HEK293 (cell line): ENCODE measurements around the gene CHRD.

Experiments used
- ELK4 ChIP-seq: IDR thresholded peaks from 2 replicates; pipeline ENCODE4 v1.6.1; 2011; ENCODE audit warnings: mild to moderate bottlenecking, low read depth, low read length, borderline replicate concordance
- IKZF3 ChIP-seq: fragments of 450-650 bp; IDR thresholded peaks from 2 replicates; pipeline ENCODE4 v1.5.0; 2018; ENCODE audit warnings: missing biosample characterization, mild to moderate bottlenecking, missing genetic modification characterization, moderate library complexity
- INSM2 ChIP-seq: fragments of 450-650 bp; formaldehyde crosslinking; IDR thresholded peaks from 2 replicates; pipeline ENCODE4 v1.5.1; 2016; ENCODE audit warnings: missing biosample characterization, missing genetic modification characterization
- KLF9 ChIP-seq: fragments of 450-650 bp; formaldehyde crosslinking; IDR thresholded peaks from 2 replicates; pipeline ENCODE4 v1.5.1; 2016; ENCODE audit warnings: missing biosample characterization, missing genetic modification characterization, low read depth
- MYNN ChIP-seq: fragments of 450-650 bp; formaldehyde crosslinking; IDR thresholded peaks from 2 replicates; pipeline ENCODE4 v1.5.1; 2016; ENCODE audit warnings: missing biosample characterization, missing genetic modification characterization, borderline replicate concordance
- OVOL3 ChIP-seq: fragments of 450-650 bp; formaldehyde crosslinking; IDR thresholded peaks from 2 replicates; pipeline ENCODE4 v1.5.1; 2016; ENCODE audit warnings: missing biosample characterization, missing genetic modification characterization
- SALL2 ChIP-seq: fragments of 450-650 bp; formaldehyde crosslinking; IDR thresholded peaks from 2 replicates; pipeline ENCODE4 v1.5.0; 2017; ENCODE audit warnings: missing biosample characterization, mild to moderate bottlenecking, missing genetic modification characterization, borderline replicate concordance
- SP2 ChIP-seq: fragments of 450-650 bp; formaldehyde crosslinking; IDR thresholded peaks from 2 replicates; pipeline ENCODE4 v1.5.1; 2016; ENCODE audit warnings: missing biosample characterization, missing genetic modification characterization
- TSHZ1 ChIP-seq: fragments of 450-650 bp; formaldehyde crosslinking; IDR thresholded peaks from 2 replicates; pipeline ENCODE4 v1.5.1; 2016; ENCODE audit warnings: missing biosample characterization, missing genetic modification characterization, borderline replicate concordance
- ZBTB44 ChIP-seq: fragments of 450-650 bp; IDR thresholded peaks from 2 replicates; pipeline ENCODE4 v1.5.1; 2018; ENCODE audit warnings: missing biosample characterization, mild to moderate bottlenecking, missing genetic modification characterization
- ZBTB8A ChIP-seq: fragments of 450-650 bp; formaldehyde crosslinking; IDR thresholded peaks from 2 replicates; pipeline ENCODE4 v1.5.1; 2016; ENCODE audit warnings: missing biosample characterization, missing genetic modification characterization
- ZNF10 ChIP-seq: fragments of 450-650 bp; formaldehyde crosslinking; IDR thresholded peaks from 2 replicates; pipeline ENCODE4 v1.5.1; 2017; ENCODE audit warnings: missing biosample characterization, missing genetic modification characterization
- ZNF175 ChIP-seq: fragments of 450-650 bp; formaldehyde crosslinking; IDR thresholded peaks from 2 replicates; pipeline ENCODE4 v1.5.1; 2016; ENCODE audit warnings: missing biosample characterization, missing genetic modification characterization
- ZNF221 ChIP-seq: fragments of 450-650 bp; formaldehyde crosslinking; IDR thresholded peaks from 2 replicates; pipeline ENCODE4 v1.5.1; 2017; ENCODE audit warnings: missing biosample characterization, missing genetic modification characterization, borderline replicate concordance
- ZNF266 ChIP-seq: fragments of 450-650 bp; formaldehyde crosslinking; IDR thresholded peaks from 2 replicates; pipeline ENCODE4 v1.5.1; 2016; ENCODE audit warnings: missing biosample characterization, missing genetic modification characterization, low read depth
- ZNF274 ChIP-seq, 2 experiments: fragments of 200-500 bp in 1 of 2; fragments of 450-650 bp in 1 of 2; sonication (Bioruptor generic) in 1 of 2; formaldehyde crosslinking in 1 of 2; IDR thresholded peaks; 2 replicates each; pipeline versions ENCODE4 v1.5.1 to v1.6.1; 2014 to 2016; ENCODE audit warnings: borderline replicate concordance in 1 of 2, inconsistent platforms in 1 of 2, low read length in 1 of 2, missing biosample characterization in 1 of 2, missing genetic modification characterization in 1 of 2
- ZNF324 ChIP-seq: fragments of 450-650 bp; formaldehyde crosslinking; IDR thresholded peaks from 2 replicates; pipeline ENCODE4 v1.5.1; 2016; ENCODE audit warnings: missing biosample characterization, missing genetic modification characterization
- ZNF335 ChIP-seq: fragments of 450-650 bp; formaldehyde crosslinking; conservative IDR thresholded peaks from 2 replicates; pipeline ENCODE4 v1.5.1; 2016; ENCODE audit warnings: missing biosample characterization, missing genetic modification characterization
- ZNF433 ChIP-seq: fragments of 450-650 bp; formaldehyde crosslinking; IDR thresholded peaks from 2 replicates; pipeline ENCODE4 v1.5.1; 2016; ENCODE audit warnings: missing biosample characterization, missing genetic modification characterization, low read depth
- ZNF555 ChIP-seq: fragments of 450-650 bp; formaldehyde crosslinking; conservative IDR thresholded peaks from 2 replicates; pipeline ENCODE4 v1.5.1; 2017; ENCODE audit warnings: missing biosample characterization, mild to moderate bottlenecking, missing genetic modification characterization, inconsistent platforms
- ZNF560 ChIP-seq: fragments of 450-650 bp; formaldehyde crosslinking; IDR thresholded peaks from 2 replicates; pipeline ENCODE4 v1.5.1; 2017; ENCODE audit warnings: missing biosample characterization, missing genetic modification characterization, borderline replicate concordance
- ZNF623 ChIP-seq: fragments of 450-650 bp; formaldehyde crosslinking; IDR thresholded peaks from 2 replicates; pipeline ENCODE4 v1.5.1; 2016; ENCODE audit warnings: missing biosample characterization, missing genetic modification characterization
- ZNF660 ChIP-seq: fragments of 450-650 bp; IDR thresholded peaks from 2 replicates; pipeline ENCODE4 v1.5.1; 2018; ENCODE audit warnings: missing biosample characterization, mild to moderate bottlenecking, missing genetic modification characterization
- ZNF692 ChIP-seq: fragments of 450-650 bp; formaldehyde crosslinking; IDR thresholded peaks from 2 replicates; pipeline ENCODE4 v1.5.1; 2016; ENCODE audit warnings: missing biosample characterization, missing genetic modification characterization
- ZNF707 ChIP-seq: fragments of 450-650 bp; formaldehyde crosslinking; IDR thresholded peaks from 2 replicates; pipeline ENCODE4 v1.5.1; 2016; ENCODE audit warnings: missing biosample characterization, missing genetic modification characterization
- ZNF785 ChIP-seq: fragments of 450-650 bp; formaldehyde crosslinking; IDR thresholded peaks from 2 replicates; pipeline ENCODE4 v1.5.1; 2016; ENCODE audit warnings: missing biosample characterization, missing genetic modification characterization
- ZNF792 ChIP-seq: fragments of 450-650 bp; formaldehyde crosslinking; IDR thresholded peaks from 2 replicates; pipeline ENCODE4 v1.5.1; 2016; ENCODE audit warnings: missing biosample characterization, missing genetic modification characterization
- ZNF837 ChIP-seq: fragments of 450-650 bp; formaldehyde crosslinking; IDR thresholded peaks from 2 replicates; pipeline ENCODE4 v1.5.1; 2016; ENCODE audit warnings: missing biosample characterization, missing genetic modification characterization
- ZSCAN16 ChIP-seq: fragments of 450-650 bp; formaldehyde crosslinking; IDR thresholded peaks from 2 replicates; pipeline ENCODE4 v1.5.1; 2016; ENCODE audit warnings: missing biosample characterization, missing genetic modification characterization
- ZSCAN30 ChIP-seq: fragments of 450-650 bp; IDR thresholded peaks from 2 replicates; pipeline ENCODE4 v1.5.1; 2018; ENCODE audit warnings: missing biosample characterization, mild to moderate bottlenecking, missing genetic modification characterization, moderate library complexity

Gene CHRD

GRCh38 chr3:184362668-184363546 is 16.9 kb upstream of the CHRD start (continued):
- no peak for TF ChIP-seq INSM2
- no peak for TF ChIP-seq ZNF785 (tag by site-specific recombination)
- TF ChIP-seq ZNF792 (tag by site-specific recombination) = no peak
- TF ChIP-seq ZNF560 (tag by site-specific recombination) = no peak
- no peak for TF ChIP-seq ZNF433 (tag by site-specific recombination)
- TF ChIP-seq ZNF324 = no peak; the same call in 1 of the 2 replicates
- TF ChIP-seq KLF9 = 0 out of 2 replicates have a peak, but pooled peaks have one; percentile 12
- no peak for TF ChIP-seq MYNN (tag by site-specific recombination)
- TF ChIP-seq OVOL3 (tag by site-specific recombination) = no peak
- TF ChIP-seq ZNF555 (tag by site-specific recombination) = no peak
- TF ChIP-seq ZNF221 (tag by site-specific recombination) = no peak
- peak; percentile 82; the same call in 1 of the 2 replicates for TF ChIP-seq ZNF660
- peak; percentile 80 for TF ChIP-seq ZNF335 (tag by site-specific recombination)
- TF ChIP-seq ZNF266 (tag by site-specific recombination) = no peak
- TF ChIP-seq SP2 (tag by site-specific recombination) = peak; percentile 69
- TF ChIP-seq TSHZ1 (tag by site-specific recombination) = no peak
- TF ChIP-seq ZSCAN16 (tag by site-specific recombination) = no peak
- peak; percentile 72 for TF ChIP-seq IKZF3
- TF ChIP-seq ZNF707 (tag by site-specific recombination) = no peak
- TF ChIP-seq ZBTB44 (tag by site-specific recombination) = no peak
- TF ChIP-seq SALL2 = no peak
- TF ChIP-seq ZNF10 (tag by site-specific recombination) = no peak; the same call in 1 of the 2 replicates
- TF ChIP-seq ZNF274 (IDR thresholded peaks at IDR 0.05; ENCODE audit: low read length) = no peak
- no peak for TF ChIP-seq ZNF274 (tag by site-specific recombination; IDR thresholded peaks at IDR 0.05; ENCODE audit: borderline replicate concordance)
- no peak for TF ChIP-seq ZNF837 (tag by site-specific recombination)
- TF ChIP-seq ZSCAN30 (tag by site-specific recombination) = peak; percentile 80
- TF ChIP-seq ELK4 = no peak
- TF ChIP-seq ZNF623 (tag by site-specific recombination) = no peak
- 0 out of 2 replicates have a peak, but pooled peaks have one; percentile 6 for TF ChIP-seq ZNF692 (tag by site-specific recombination)
- no peak for TF ChIP-seq ZNF175 (tag by site-specific recombination)
- peak; percentile 92 for TF ChIP-seq ZBTB8A (tag by site-specific recombination)
